ENCODE measurements around the gene STAMBPL1.
"Not testable (repeated sequence)": the region's sequence is repeated elsewhere in the genome, so short reads cannot be mapped to it uniquely, and the experiment has no call there.

The STAMBPL1 gene

GRCh38 chr10:88879534-88880281, at the start of gene STAMBPL1:
Gene STAMBPL1 (plus strand): TSS chr10:88880245. CDS start chr10:88901709, 21,464 bp downstream.
- no peak for FAIRE-seq

GRCh38 chr10:88830643-88831268, 49.3 kb upstream of the STAMBPL1 start:
- FAIRE-seq: no peak

GRCh38 chr10:88831709-88832108, 48.3 kb upstream of the STAMBPL1 start:
- FAIRE-seq: no peak

GRCh38 chr10:88832376-88832775, 47.7 kb upstream of the STAMBPL1 start:
- FAIRE-seq: peak; percentile 33

GRCh38 chr10:88833156-88833555, 46.9 kb upstream of the STAMBPL1 start:
- FAIRE-seq: no peak

- no peak for FAIRE-seq
Measured at GRCh38 chr10:88833723-88834122, 46.3 kb upstream of the STAMBPL1 start.

- FAIRE-seq: peak; percentile 53
Measured at GRCh38 chr10:88835096-88835909, 44.7 kb upstream of the STAMBPL1 start.

GRCh38 chr10:88835910-88836221, 44.2 kb upstream of the STAMBPL1 start:
- FAIRE-seq: no peak

GRCh38 chr10:88837632-88838031, 42.4 kb upstream of the STAMBPL1 start:
- not testable (repeated sequence) for FAIRE-seq

GRCh38 chr10:88838766-88839350, 41.2 kb upstream of the STAMBPL1 start:
- no peak for FAIRE-seq

- no peak for FAIRE-seq
Measured at GRCh38 chr10:88840104-88840503, 39.9 kb upstream of the STAMBPL1 start.

GRCh38 chr10:88840881-88841280, 39.2 kb upstream of the STAMBPL1 start:
- FAIRE-seq: no peak

- FAIRE-seq: no peak
Measured at GRCh38 chr10:88841316-88842111, 38.5 kb upstream of the STAMBPL1 start.

GRCh38 chr10:88843171-88843570, 36.9 kb upstream of the STAMBPL1 start:
- FAIRE-seq: no peak

GRCh38 chr10:88848499-88848898, 31.5 kb upstream of the STAMBPL1 start:
- FAIRE-seq: no peak

- FAIRE-seq: no peak
Measured at GRCh38 chr10:88849234-88849633, 30.8 kb upstream of the STAMBPL1 start.

GRCh38 chr10:88850712-88851111, 29.3 kb upstream of the STAMBPL1 start:
- FAIRE-seq: no peak

- no peak for FAIRE-seq
Measured at GRCh38 chr10:88851706-88852105, 28.3 kb upstream of the STAMBPL1 start, which contains the start of gene ANKRD22. Gene ANKRD22 (minus strand): TSS chr10:88851844. CDS start chr10:88851607, 237 bp downstream.

GRCh38 chr10:88852327-88852726, 27.7 kb upstream of the STAMBPL1 start:
- FAIRE-seq: no peak

GRCh38 chr10:88853155-88853881, 26.7 kb upstream of the STAMBPL1 start:
- FAIRE-seq: no peak

- FAIRE-seq: no peak
Measured at GRCh38 chr10:88854684-88855083, 25.4 kb upstream of the STAMBPL1 start.

GRCh38 chr10:88857831-88858230, 22.2 kb upstream of the STAMBPL1 start:
- FAIRE-seq: no peak
